BLaER1 treated with 17β-estradiol and CSF1 and Interleukin-3, amounts not matched to agents 10 nM and 100 nM (cell line): ENCODE data around the gene PDGFA.

Experiments
- H3K27ac ChIP-seq, 11 experiments: shearing (Covaris generic); formaldehyde crosslinking; 2 replicates each; pipeline ENCODE4 v1.8.1; 2022
- H3K27me3 ChIP-seq, 11 experiments: shearing (Covaris generic); formaldehyde crosslinking; 2 replicates each; pipeline ENCODE4 v1.8.1; 2022
- H3K36me3 ChIP-seq, 11 experiments: shearing (Covaris generic); formaldehyde crosslinking; 2 replicates each; pipeline ENCODE4 v1.8.1; 2022
- H3K4me1 ChIP-seq, 10 experiments: shearing (Covaris generic); formaldehyde crosslinking; 2 replicates each; pipeline ENCODE4 v1.8.1; 2022
- H3K4me2 ChIP-seq, 11 experiments: shearing (Covaris generic); formaldehyde crosslinking; 2 replicates each; pipeline ENCODE4 v1.8.1; 2022
- H3K4me3 ChIP-seq, 10 experiments: shearing (Covaris generic); formaldehyde crosslinking; 2 replicates each; pipeline ENCODE4 v1.8.1; 2022
- H3K9ac ChIP-seq, 11 experiments: shearing (Covaris generic); formaldehyde crosslinking; 2 replicates each; pipeline ENCODE4 v1.8.1; 2022
- H3K9me3 ChIP-seq, 11 experiments: shearing (Covaris generic); formaldehyde crosslinking; replicated peaks in 1 of 11; 2 replicates each; pipeline ENCODE4 v1.8.1; 2022
- H4K20me1 ChIP-seq, 11 experiments: shearing (Covaris generic); formaldehyde crosslinking; 2 replicates each; pipeline ENCODE4 v1.8.1; 2022
- Cebpa-rat ChIP-seq, 11 experiments: shearing (Covaris generic); IDR thresholded peaks; 2 replicates each; pipeline ENCODE4 v1.8.1; 2022

Gene PDGFA

GRCh38 chr7:473870-474604 is 45.6 kb downstream of the PDGFA start:
- TF ChIP-seq Cebpa-rat (IDR thresholded peaks at IDR 0.05), result no peak
- Histone ChIP-seq H3K4me3 (no peak overlapping the region), H3K4me2 (no peak overlapping the region), H3K27me3 (no peaks in the 10 kb centered on the region), H3K9me3 (peaks cover 0 to 29% (median 7%) of the 10 kb centered on the region in 11 experiments; a peak in 10 of 22 replicates), H3K9ac (no peak overlapping the region), H3K4me1 (peaks cover 24 to 38% (median 27%) of the 10 kb centered on the region in 10 experiments), H4K20me1 (no peaks in the 10 kb centered on the region), H3K27ac (no peak overlapping the region), H3K36me3 (no peaks in the 10 kb centered on the region)

DNA sequence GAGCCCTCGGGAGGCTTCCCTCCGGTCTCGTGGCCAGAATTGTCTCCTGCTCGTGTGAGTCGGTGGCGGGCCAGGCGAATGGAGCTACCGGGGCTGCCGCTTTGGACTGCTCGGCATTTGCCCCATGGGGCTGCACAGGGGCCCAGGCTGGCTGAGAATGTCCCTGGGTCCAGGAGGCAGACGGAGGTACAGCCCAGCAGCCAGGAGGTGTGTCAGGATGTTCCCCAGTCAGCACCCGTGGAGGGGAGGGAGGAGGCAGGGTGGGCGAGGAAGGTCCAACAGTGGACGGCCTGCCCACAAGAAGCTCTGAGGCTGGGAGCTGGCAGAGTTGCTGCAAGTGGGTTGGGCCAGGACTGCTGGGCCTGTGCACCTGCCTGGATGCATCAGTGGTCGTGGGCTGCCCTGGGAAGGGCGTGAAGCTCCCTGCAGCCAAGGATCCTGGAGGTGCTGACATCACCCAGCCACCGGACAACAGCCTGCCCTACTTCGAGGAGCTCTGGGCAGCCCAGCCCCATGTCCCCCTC is 46.4 kb downstream of the PDGFA start:
- no peak for TF ChIP-seq Cebpa-rat (IDR thresholded peaks at IDR 0.05)
- Histone ChIP-seq H3K4me1 (peaks cover 30 to 45% (median 35%) of the 10 kb centered on the region in 10 experiments), H3K27me3 (no peaks in the 10 kb centered on the region), H4K20me1 (no peaks in the 10 kb centered on the region; a peak in 1 of 22 replicates), H3K36me3 (no peaks in the 10 kb centered on the region), H3K4me3 (no peak overlapping the region), H3K4me2 (no peak overlapping the region), H3K9ac (no peak overlapping the region), H3K27ac (no peak overlapping the region; a peak in 1 of 22 replicates), H3K9me3 (peaks cover 0 to 37% (median 7%) of the 10 kb centered on the region in 11 experiments; a peak in 10 of 22 replicates)

DNA sequence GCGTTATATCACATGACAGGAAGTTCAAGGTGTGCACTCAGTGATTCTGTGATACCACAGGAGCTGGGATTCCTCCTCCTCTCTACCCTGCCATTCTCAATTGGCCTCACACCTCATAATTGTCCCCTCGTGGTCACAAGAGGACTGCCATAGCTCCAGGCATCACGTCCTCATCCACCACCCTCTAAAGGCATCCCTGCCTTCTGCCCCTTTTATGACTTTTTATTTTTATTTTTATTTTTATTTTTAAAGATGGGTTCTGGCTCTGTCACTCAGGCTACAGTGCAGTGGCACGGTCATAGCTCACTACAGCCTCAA is 47.0 kb downstream of the PDGFA start:
- no peak for TF ChIP-seq Cebpa-rat (IDR thresholded peaks at IDR 0.05)

GRCh38 chr7:471866-472639 is 47.6 kb downstream of the PDGFA start:
- peak overlapping the region; percentile 79 to 97 (median 88) for H3K4me2 ChIP-seq
- no peaks in the 10 kb centered on the region; a peak in 1 of 22 replicates for H4K20me1 ChIP-seq
- no peaks in the 10 kb centered on the region for H3K27me3 ChIP-seq
- no peak for TF ChIP-seq Cebpa-rat (IDR thresholded peaks at IDR 0.05)
- no peaks in the 10 kb centered on the region for H3K36me3 ChIP-seq
- H3K27ac ChIP-seq, result peak overlapping the region; percentile 63 to 94 (median 84); a peak in 21 of 22 replicates
- peak overlapping the region in 3 of 10 experiments; percentile 14 to 42 (median 19); a peak in 1 of 20 replicates for H3K4me3 ChIP-seq
- peaks cover 30 to 44% (median 36%) of the 10 kb centered on the region in 10 experiments for H3K4me1 ChIP-seq
- peak overlapping the region; percentile 3 to 76 (median 69); a peak in 19 of 22 replicates for H3K9ac ChIP-seq
- H3K9me3 ChIP-seq, result peaks cover 0 to 49% (median 7%) of the 10 kb centered on the region in 11 experiments; a peak in 10 of 22 replicates

More for the DNA sequence above, 47.0 kb downstream of the PDGFA start:
- Histone ChIP-seq H3K27ac (peak overlapping the region in 8 of 11 experiments; percentile 81 to 94 (median 85); a peak in 11 of 22 replicates), H3K9me3 (peaks cover 0 to 44% (median 7%) of the 10 kb centered on the region in 11 experiments; a peak in 10 of 22 replicates), H3K4me2 (peak overlapping the region; percentile 79 to 97 (median 88); a peak in 20 of 22 replicates), H3K27me3 (no peaks in the 10 kb centered on the region), H3K36me3 (no peaks in the 10 kb centered on the region), H4K20me1 (no peaks in the 10 kb centered on the region; a peak in 1 of 22 replicates), H3K4me1 (peaks cover 30 to 45% (median 36%) of the 10 kb centered on the region in 10 experiments), H3K4me3 (no peak overlapping the region), H3K9ac (peak overlapping the region in 3 of 11 experiments; percentile 74 to 76 (median 76); a peak in 3 of 22 replicates)

DNA sequence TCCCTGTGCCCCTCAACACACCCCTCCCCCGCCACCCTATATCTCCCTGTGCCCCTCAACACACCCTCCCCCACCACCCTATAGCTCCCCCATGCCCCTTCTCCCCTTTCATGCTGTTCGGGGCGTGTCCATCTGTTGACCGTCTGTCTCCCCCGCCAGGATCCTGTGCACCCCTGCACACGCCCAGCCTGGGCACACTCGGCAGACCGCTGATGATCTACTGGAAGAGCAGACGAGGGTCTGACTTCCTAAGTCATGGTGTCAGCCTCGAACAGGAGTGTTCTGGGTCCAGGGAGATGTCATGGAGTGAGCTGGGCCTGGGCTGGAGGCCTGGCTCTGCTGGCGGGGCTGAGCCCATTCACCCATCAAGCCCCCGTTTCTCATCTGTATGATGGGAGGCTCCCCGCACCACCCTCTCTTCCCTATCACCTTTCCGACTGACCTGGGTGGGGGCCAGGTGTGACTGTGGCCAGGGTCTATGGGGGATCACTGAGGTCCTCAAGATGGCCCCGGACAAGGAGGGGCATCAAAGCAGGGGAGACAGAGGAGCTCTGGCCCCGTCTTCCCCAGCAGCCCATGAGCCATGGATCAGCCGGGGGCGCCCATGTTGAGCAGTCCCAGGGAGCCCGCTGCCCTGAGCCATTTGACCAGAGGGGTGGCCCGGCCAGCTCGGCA is 48.3 kb downstream of the PDGFA start:
- Histone ChIP-seq H3K9me3 (peaks cover 0 to 50% (median 7%) of the 10 kb centered on the region in 11 experiments; a peak in 10 of 22 replicates), H3K9ac (peak overlapping the region; percentile 3 to 76 (median 69); a peak in 19 of 22 replicates), H3K27ac (peak overlapping the region; percentile 63 to 94 (median 84); a peak in 21 of 22 replicates), H4K20me1 (no peaks in the 10 kb centered on the region; a peak in 1 of 22 replicates), H3K4me3 (peak overlapping the region in 3 of 10 experiments; percentile 14 to 42 (median 19); a peak in 2 of 20 replicates), H3K4me1 (peaks cover 30 to 44% (median 36%) of the 10 kb centered on the region in 10 experiments), H3K4me2 (peak overlapping the region; percentile 79 to 97 (median 88)), H3K36me3 (no peaks in the 10 kb centered on the region), H3K27me3 (no peaks in the 10 kb centered on the region)
- no peak for TF ChIP-seq Cebpa-rat (IDR thresholded peaks at IDR 0.05)

DNA sequence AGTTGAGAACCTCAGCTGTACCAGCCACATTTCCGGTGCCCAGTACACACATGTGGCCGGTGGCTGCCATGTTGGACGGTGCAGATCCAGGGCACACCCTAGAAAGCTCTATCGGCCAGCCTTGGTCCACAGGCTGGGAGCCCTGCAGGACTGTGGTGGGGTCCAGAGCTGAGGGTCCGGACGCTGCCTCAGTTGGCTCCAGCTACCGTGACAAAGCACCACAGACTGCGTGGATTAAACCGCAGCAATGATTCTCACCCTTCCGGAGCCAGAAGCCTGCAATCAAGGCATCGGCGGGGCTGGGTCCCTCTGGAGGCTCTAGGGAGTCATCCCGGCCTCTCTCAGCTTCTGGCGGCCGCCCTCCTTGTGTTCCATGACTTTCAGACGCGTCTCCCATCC is 50.1 kb downstream of the PDGFA start:
- Histone ChIP-seq H3K9me3 (peaks cover 0 to 43% (median 4%) of the 10 kb centered on the region in 11 experiments; a peak in 10 of 22 replicates), H4K20me1 (peaks cover 0 to 3% (median 0%) of the 10 kb centered on the region in 11 experiments; a peak in 1 of 22 replicates), H3K9ac (peak overlapping the region in 8 of 11 experiments; percentile 10 to 77 (median 61); a peak in 11 of 22 replicates), H3K27me3 (no peaks in the 10 kb centered on the region), H3K4me2 (peak overlapping the region; percentile 31 to 88 (median 79)), H3K4me1 (peaks cover 38 to 56% (median 48%) of the 10 kb centered on the region in 10 experiments), H3K4me3 (peak overlapping the region in 1 of 10 experiments; percentile 5; a peak in 2 of 20 replicates), H3K36me3 (no peaks in the 10 kb centered on the region), H3K27ac (peak overlapping the region; percentile 2 to 93 (median 79); a peak in 19 of 22 replicates)
- TF ChIP-seq Cebpa-rat (IDR thresholded peaks at IDR 0.05), result no peak

GRCh38 chr7:468681-469562 is 50.7 kb downstream of the PDGFA start:
- Histone ChIP-seq H3K27me3 (no peaks in the 10 kb centered on the region), H3K4me3 (peak overlapping the region in 1 of 10 experiments; percentile 5; a peak in 2 of 20 replicates), H3K9me3 (peaks cover 0 to 38% (median 0%) of the 10 kb centered on the region in 11 experiments; a peak in 6 of 22 replicates), H3K27ac (peak overlapping the region; percentile 7 to 93 (median 79); a peak in 21 of 22 replicates), H4K20me1 (peaks cover 0 to 6% (median 0%) of the 10 kb centered on the region in 11 experiments; a peak in 1 of 22 replicates), H3K9ac (peak overlapping the region in 10 of 11 experiments; percentile 10 to 78 (median 61); a peak in 15 of 22 replicates), H3K36me3 (no peaks in the 10 kb centered on the region), H3K4me2 (peak overlapping the region; percentile 31 to 88 (median 79)), H3K4me1 (peaks cover 40 to 57% (median 52%) of the 10 kb centered on the region in 10 experiments)
- peak in 4 of 11 experiments; percentile 33 to 55 (median 40); a peak in 6 of 22 replicates for TF ChIP-seq Cebpa-rat (IDR thresholded peaks at IDR 0.05)
